PC-9 (cell line): Measurements from ENCODE around the gene NDUFAF4.
A peak's percentile ranks its signal among the peaks of the same experiment; 100 is the strongest.

Experiments used
- EZH2 ChIP-seq: fragments of 200-600 bp; sonication (generic); IDR thresholded peaks from 2 replicates; pipeline ENCODE4 v1.8.0; 2017; ENCODE audit warnings: antibody characterized with exemption, low read depth
- TF ChIP-seq, protein P1 (sequence below): fragments of 200-600 bp; sonication (generic); conservative IDR thresholded peaks from 2 replicates; pipeline ENCODE4 v1.6.1; 2017; ENCODE audit warnings: mixed run types, antibody characterized with exemption, mild to moderate bottlenecking, moderate library complexity

DNA sequence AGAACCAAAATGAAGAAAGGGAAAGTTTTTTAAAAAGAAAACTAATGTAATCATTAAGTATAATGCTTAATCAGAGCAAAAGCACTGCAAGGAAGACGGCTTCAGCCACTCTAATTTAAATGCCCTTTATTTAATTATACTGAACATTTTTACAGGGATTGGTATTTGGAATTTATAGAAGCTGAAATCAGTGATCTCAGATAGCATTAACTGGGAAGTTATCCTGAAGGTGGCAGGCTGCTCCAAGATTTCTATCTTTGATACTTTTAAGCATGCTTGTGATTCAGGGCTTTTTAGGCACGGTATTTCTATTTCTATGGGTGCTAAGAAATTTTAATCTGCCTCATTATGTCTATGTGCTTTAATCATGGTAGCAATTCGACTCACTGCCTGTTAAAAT, 1.3 kb upstream of the NDUFAF4 start:
- TF ChIP-seq, protein P1, sequence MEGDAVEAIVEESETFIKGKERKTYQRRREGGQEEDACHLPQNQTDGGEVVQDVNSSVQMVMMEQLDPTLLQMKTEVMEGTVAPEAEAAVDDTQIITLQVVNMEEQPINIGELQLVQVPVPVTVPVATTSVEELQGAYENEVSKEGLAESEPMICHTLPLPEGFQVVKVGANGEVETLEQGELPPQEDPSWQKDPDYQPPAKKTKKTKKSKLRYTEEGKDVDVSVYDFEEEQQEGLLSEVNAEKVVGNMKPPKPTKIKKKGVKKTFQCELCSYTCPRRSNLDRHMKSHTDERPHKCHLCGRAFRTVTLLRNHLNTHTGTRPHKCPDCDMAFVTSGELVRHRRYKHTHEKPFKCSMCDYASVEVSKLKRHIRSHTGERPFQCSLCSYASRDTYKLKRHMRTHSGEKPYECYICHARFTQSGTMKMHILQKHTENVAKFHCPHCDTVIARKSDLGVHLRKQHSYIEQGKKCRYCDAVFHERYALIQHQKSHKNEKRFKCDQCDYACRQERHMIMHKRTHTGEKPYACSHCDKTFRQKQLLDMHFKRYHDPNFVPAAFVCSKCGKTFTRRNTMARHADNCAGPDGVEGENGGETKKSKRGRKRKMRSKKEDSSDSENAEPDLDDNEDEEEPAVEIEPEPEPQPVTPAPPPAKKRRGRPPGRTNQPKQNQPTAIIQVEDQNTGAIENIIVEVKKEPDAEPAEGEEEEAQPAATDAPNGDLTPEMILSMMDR, result peak; percentile 74
- no peak for TF ChIP-seq EZH2
